Glutamatergic neuron (in vitro differentiated cells): ENCODE results near the gene FAM227A. TPM values are rescaled to one million over a fixed set of nuclear protein-coding genes. Genes with fewer than 3 reads are reported as not detected.

Experiments
- DNase-seq: peaks from one replicate; pipeline ENCODE4 v3.0.0; 2022
- H3K27ac Mint-ChIP-seq: one replicate; pipeline ENCODE4 v1.8.0; 2020; ENCODE audit warnings: mild to moderate bottlenecking, mixed read lengths, inconsistent platforms; ENCODE audit not compliant: unreplicated experiment
- H3K27me3 Mint-ChIP-seq: one replicate; pipeline ENCODE4 v1.8.0; 2020; ENCODE audit warnings: mild to moderate bottlenecking, moderate library complexity, mixed read lengths, inconsistent platforms; ENCODE audit not compliant: unreplicated experiment
- H3K36me3 Mint-ChIP-seq: one replicate; pipeline ENCODE4 v1.8.0; 2020; ENCODE audit warnings: mild to moderate bottlenecking, mixed read lengths, inconsistent platforms; ENCODE audit not compliant: unreplicated experiment
- H3K4me1 Mint-ChIP-seq: one replicate; pipeline ENCODE4 v1.8.0; 2020; ENCODE audit warnings: mild to moderate bottlenecking, low read depth, mixed read lengths, inconsistent platforms; ENCODE audit not compliant: unreplicated experiment
- H3K4me3 Mint-ChIP-seq: one replicate; pipeline ENCODE4 v1.8.0; 2020; ENCODE audit warnings: mild to moderate bottlenecking, mixed read lengths, inconsistent platforms; ENCODE audit not compliant: unreplicated experiment
- H3K9me3 Mint-ChIP-seq: one replicate; pipeline ENCODE4 v1.8.0; 2020; ENCODE audit warnings: mild to moderate bottlenecking, moderate library complexity, mixed read lengths, inconsistent platforms; ENCODE audit not compliant: unreplicated experiment
- total RNA-seq: library from RNA; stranded (reverse); fragmentation: NEBNext Ultra II Directional; extraction: Animal tissue kit (Norgen Biotek cat#: 25700); gene quantifications from one replicate; pipeline ENCODE4 v1.2.1, GENCODE V29; 2021; ENCODE audit not compliant: unreplicated experiment
- TF ChIP-seq, protein P1 (sequence below): fragments of 200-600 bp; sonication (generic); IDR thresholded peaks from one replicate; pipeline ENCODE4 v1.5.0; 2021; ENCODE audit not compliant: partially characterized antibody, unreplicated experiment

FAM227A gene
- total RNA-seq, 1 donor from 2014 or later, result 6.3 TPM

GRCh38 chr22:38572065-38572464 lies 84.1 kb downstream of the FAM227A start:
- H3K36me3 Mint-ChIP-seq, result no peaks in the 10 kb centered on the region
- H3K9me3 Mint-ChIP-seq, result peaks cover 2% of the 10 kb centered on the region
- TF ChIP-seq, protein P1, sequence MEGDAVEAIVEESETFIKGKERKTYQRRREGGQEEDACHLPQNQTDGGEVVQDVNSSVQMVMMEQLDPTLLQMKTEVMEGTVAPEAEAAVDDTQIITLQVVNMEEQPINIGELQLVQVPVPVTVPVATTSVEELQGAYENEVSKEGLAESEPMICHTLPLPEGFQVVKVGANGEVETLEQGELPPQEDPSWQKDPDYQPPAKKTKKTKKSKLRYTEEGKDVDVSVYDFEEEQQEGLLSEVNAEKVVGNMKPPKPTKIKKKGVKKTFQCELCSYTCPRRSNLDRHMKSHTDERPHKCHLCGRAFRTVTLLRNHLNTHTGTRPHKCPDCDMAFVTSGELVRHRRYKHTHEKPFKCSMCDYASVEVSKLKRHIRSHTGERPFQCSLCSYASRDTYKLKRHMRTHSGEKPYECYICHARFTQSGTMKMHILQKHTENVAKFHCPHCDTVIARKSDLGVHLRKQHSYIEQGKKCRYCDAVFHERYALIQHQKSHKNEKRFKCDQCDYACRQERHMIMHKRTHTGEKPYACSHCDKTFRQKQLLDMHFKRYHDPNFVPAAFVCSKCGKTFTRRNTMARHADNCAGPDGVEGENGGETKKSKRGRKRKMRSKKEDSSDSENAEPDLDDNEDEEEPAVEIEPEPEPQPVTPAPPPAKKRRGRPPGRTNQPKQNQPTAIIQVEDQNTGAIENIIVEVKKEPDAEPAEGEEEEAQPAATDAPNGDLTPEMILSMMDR, result peak; percentile 44
- no peak for DNase-seq
- no peaks in the 10 kb centered on the region for H3K27me3 Mint-ChIP-seq
- peaks cover 9% of the 10 kb centered on the region for H3K4me1 Mint-ChIP-seq
- H3K4me3 Mint-ChIP-seq, result no peak overlapping the region
- H3K27ac Mint-ChIP-seq, result no peak overlapping the region

DNA sequence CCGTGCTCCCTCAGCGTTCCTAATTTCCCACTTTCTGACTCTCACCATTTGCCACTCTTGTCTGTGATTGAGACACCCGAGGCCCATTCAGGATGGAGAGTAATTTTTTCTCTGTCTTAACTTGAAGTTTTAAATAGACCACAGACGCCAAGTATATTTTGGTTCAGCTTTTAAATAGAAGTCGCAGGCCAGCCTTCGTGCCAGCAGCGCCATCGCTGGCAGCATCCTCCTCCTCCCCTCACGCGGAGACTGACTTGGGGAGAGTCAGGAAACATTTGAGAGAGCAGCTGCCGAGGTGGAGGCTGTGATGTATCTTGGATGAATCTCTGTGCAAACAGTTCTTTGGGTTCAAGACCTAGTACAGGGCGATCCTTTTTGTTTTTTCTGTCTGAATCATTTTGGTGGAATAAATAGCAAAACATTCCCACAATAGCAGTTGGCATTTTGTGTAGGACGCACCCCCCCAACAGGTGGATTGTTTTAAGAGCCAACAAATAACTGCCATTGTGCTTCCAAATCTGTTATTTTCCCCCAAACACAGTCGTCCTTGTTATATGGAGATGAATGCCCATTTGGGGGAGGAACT lies 85.3 kb downstream of the FAM227A start:
- TF ChIP-seq, protein P1, result no peak
- Mint-ChIP-seq H3K9me3 (peaks cover 2% of the 10 kb centered on the region), H3K36me3 (no peaks in the 10 kb centered on the region), H3K27ac (peak overlapping the region; percentile 18), H3K27me3 (no peaks in the 10 kb centered on the region), H3K4me1 (peaks cover 9% of the 10 kb centered on the region), H3K4me3 (peak overlapping the region; percentile 83)
- DNase-seq, result peak; percentile 31

DNA sequence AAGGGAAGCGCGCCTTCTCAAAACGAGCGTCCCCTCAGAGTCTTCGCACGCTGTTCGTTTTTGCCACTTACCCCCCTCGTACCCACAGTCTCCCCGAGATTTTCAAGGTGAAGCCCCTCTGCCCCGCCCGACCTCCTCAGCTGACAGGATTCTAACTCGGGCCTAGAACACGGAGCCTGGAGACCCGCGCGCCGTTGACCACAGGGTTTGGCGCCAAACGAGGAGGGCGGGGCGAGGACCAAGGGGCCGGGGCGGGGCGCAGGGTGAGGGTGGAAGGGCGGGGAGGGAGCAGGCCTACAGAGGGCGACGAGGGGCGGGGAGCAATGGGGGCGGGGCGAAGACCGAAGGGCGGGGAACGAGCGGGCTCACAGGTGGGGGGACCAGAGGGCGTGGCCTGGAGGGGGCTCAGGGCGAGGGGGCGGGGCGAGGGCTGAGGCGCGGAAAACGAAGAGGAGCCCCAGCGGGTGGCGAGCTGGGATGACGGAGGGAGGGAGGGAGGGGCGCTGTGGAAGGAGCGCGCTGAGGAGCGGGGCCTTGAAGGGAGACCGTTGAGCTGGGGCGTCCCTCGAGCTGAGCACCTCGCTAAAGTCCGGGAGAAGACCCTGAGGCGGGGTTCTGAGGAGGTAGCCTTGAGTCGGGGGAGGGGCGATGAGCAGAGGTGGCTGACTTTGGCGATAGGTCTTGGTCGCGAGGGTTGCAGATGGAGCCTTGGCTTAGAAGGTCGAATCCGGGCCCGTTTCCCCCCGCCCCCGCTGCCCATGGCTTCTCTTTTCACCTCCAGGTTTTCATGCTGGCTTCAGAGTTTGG lies 86.0 kb downstream of the FAM227A start, which contains the start of gene DMC1:
DMC1 (minus strand) TSS at position 212 of the 807 bp plus-strand sequence. CDS start 1,927 bp downstream, outside the sequence.
- Mint-ChIP-seq H3K36me3 (no peaks in the 10 kb centered on the region), H3K27ac (peak within 1 kb of the TSS; percentile 18), H3K9me3 (peaks cover 2% of the 10 kb centered on the region), H3K27me3 (no peaks in the 10 kb centered on the region), H3K4me3 (peak within 1 kb of the TSS; percentile 83), H3K4me1 (peaks cover 9% of the 10 kb centered on the region)
- DNase-seq, result peak; percentile 97
- TF ChIP-seq, protein P1, result no peak

DNA sequence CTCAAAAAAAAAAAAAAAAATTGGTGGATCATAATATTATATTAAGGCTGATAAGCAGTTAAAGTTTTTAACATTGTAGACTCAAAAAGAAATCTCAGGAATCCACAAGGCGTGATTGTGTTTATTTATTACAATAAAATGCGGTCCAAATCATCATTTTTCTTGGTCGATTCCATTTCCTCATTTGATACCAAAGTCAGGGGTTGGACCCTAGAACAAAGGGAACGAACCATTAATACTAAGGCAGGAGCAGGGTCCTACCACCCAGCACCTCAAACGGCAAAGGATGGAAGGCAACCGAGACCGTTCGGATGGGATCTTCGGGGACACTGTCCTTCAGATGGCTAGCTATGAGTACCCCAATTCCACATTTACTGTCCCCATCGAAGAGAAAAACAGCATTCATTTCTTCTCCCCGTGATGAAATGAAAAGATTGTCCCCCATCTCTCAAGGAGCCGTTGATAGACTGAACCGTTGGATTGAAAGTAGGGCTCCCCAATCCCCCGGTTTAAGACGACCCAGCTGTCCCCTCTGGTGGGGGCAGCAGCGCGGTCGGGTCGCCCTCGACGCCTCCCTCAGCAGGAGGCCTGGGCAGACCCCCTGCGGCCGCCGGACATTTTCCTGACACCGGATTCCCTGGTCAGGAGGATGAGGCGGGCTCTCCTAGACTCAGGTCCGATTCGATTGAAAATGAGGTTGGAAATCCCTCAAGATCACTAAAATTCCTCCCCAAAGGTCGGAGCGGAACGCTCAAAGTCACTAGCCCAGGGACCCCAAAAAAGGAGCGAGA lies 86.8 kb downstream of the FAM227A start:
- TF ChIP-seq, protein P1, result no peak
- Mint-ChIP-seq H3K4me3 (peak overlapping the region; percentile 81), H3K9me3 (peaks cover 2% of the 10 kb centered on the region), H3K27ac (no peak overlapping the region), H3K36me3 (no peaks in the 10 kb centered on the region), H3K27me3 (no peaks in the 10 kb centered on the region), H3K4me1 (peaks cover 9% of the 10 kb centered on the region)
- DNase-seq, result peak; percentile 22
